Right lobe of liver (tissue), 6 donors: ENCODE results near the gene NADSYN1. TPM values are rescaled to one million over a fixed set of nuclear protein-coding genes. Genes with fewer than 3 reads are reported as not detected.
A peak's percentile ranks its signal among the peaks of the same experiment; 100 is the strongest.

ENCODE experiments used
- ATAC-seq, 4 donors: fragments of 200-7000 bp; cut with Tn5 transposase; one replicate each; pipeline ENCODE4 v1.9.1; 2020; ENCODE audit warnings: mild to moderate bottlenecking in 4 of 4, moderate library complexity in 4 of 4
- DNase-seq, 3 donors: peaks; one replicate each; pipeline ENCODE4 v3.0.0-alpha.2; 2020
- H3K27ac ChIP-seq, 3 donors: fragments of 200-600 bp; one replicate each; pipeline ENCODE4 v1.8.0; 2022
- H3K27me3 ChIP-seq, 2 donors: fragments of 200-600 bp; one replicate each; pipeline ENCODE4 v1.8.0; 2022
- H3K36me3 ChIP-seq, 4 donors: fragments of 200-600 bp; sonication (generic) in 1 of 4; one replicate each; pipeline versions ENCODE4 v1.5.1 to v1.8.0; 2017 to 2022; ENCODE audit warnings: control low read depth in 1 of 4
- H3K4me1 ChIP-seq, 4 donors: fragments of 200-600 bp; sonication (generic) in 1 of 4; one replicate each; pipeline versions ENCODE4 v1.5.1 to v1.8.0; 2017 to 2022; ENCODE audit warnings: control low read depth in 1 of 4
- H3K4me3 ChIP-seq, 3 donors: fragments of 200-600 bp; one replicate each; pipeline ENCODE4 v1.8.0; 2022
- H3K9me3 ChIP-seq, 4 donors: fragments of 200-600 bp; sonication (generic) in 1 of 4; one replicate each; pipeline versions ENCODE4 v1.5.1 to v1.8.0; 2017 to 2022; ENCODE audit warnings: control low read depth in 1 of 4
- POLR2A ChIP-seq: fragments of 450-650 bp; IDR thresholded peaks from one replicate; pipeline ENCODE4 v1.6.1; 2017; ENCODE audit warnings: antibody characterized with exemption, mild to moderate bottlenecking
- WGBS: methylation state at CpG from one replicate; pipeline ENCODE4 v1.1.6; 2018; ENCODE audit warnings: low coverage, low lambda C conversion rate; ENCODE audit not compliant: insufficient coverage; ENCODE audit errors: missing lambda C conversion rate; 5-methylcytosine and 5-hydroxymethylcytosine counted together
- intact Hi-C, 2 donors: fragments of 100-400 bp; cut with DNase I; formaldehyde crosslinking; loops; one replicate each; pipeline versions ENCODE4 v1.11.2 to v1.14.1; 2022
- total RNA-seq, 6 experiments: library from RNA; depleted of rRNA in 2 of 6; stranded (reverse); fragments of >200 nt in 2 of 6; fragmentation: NEBNext Ultra II Directional in 3 of 6; extraction: Animal tissue kit (Norgen Biotek cat#: 25700) in 3 of 6; gene quantifications; one replicate each; pipeline versions ENCODE4 v1.1.0 to v1.2.4, GENCODE V29; 2016 to 2023
- TF ChIP-seq, protein P1 (sequence below), 4 donors: fragments of 200-600 bp in 3 of 4; fragments of 450-650 bp in 1 of 4; IDR thresholded peaks; one replicate each; pipeline versions ENCODE4 v1.5.1 to v1.8.0; 2016 to 2022; ENCODE audit warnings: antibody characterized with exemption in 4 of 4, mild to moderate bottlenecking in 2 of 4
- donor health status: DM: no; HTN: yes; CAD: no.
- donor health status: DM: no; HTN: no; CAD: no.
- donor health status: DM: no; HTN: no; CAD: no.
- donor health status: DM: no; HTN: yes; CAD: no.
- donor health status: DM: no; HTN: yes; CAD: no.

NADSYN1 gene
- total RNA-seq, 6 experiments from 2014 or later: 26.4 to 54.7 (median 35.4) TPM

DNA sequence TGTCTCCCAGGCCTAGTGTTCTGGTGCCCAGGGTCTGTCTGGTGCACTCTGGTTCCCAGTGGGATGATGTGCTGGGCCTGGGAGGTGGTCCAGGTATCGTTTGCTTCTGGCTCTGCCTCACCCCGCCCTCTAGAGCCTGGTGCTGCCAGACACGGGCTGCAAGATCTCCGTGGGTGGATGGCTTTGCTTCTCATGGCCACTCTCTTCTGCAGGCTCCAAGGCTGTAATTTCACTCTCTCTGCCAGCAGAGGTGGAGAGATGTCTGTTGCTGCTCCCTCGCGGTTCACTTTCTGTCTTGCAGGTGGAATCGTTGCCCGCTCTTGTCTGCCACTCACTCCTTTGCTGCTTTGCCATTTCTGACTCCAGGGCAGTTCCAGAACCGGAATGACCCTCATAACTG is 13.4 kb downstream of the NADSYN1 start:
- TF ChIP-seq, protein P1, sequence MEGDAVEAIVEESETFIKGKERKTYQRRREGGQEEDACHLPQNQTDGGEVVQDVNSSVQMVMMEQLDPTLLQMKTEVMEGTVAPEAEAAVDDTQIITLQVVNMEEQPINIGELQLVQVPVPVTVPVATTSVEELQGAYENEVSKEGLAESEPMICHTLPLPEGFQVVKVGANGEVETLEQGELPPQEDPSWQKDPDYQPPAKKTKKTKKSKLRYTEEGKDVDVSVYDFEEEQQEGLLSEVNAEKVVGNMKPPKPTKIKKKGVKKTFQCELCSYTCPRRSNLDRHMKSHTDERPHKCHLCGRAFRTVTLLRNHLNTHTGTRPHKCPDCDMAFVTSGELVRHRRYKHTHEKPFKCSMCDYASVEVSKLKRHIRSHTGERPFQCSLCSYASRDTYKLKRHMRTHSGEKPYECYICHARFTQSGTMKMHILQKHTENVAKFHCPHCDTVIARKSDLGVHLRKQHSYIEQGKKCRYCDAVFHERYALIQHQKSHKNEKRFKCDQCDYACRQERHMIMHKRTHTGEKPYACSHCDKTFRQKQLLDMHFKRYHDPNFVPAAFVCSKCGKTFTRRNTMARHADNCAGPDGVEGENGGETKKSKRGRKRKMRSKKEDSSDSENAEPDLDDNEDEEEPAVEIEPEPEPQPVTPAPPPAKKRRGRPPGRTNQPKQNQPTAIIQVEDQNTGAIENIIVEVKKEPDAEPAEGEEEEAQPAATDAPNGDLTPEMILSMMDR (IDR thresholded peaks at IDR 0.05): no peak
- no peak for TF ChIP-seq POLR2A
- ATAC-seq: no peak
- H3K36me3 ChIP-seq: peaks cover 0 to 24% (median under 1%) of the 10 kb centered on the region in 4 donors
- H3K4me1 ChIP-seq: no peaks in the 10 kb centered on the region
- 91% methylated on average over 4 of the region's 9 CpGs for WGBS
- no peak overlapping the region for H3K4me3 ChIP-seq
- peak in 2 of 3 donors; percentile 14 to 27 for DNase-seq
- no peak overlapping the region for H3K27ac ChIP-seq
- no peaks in the 10 kb centered on the region for H3K27me3 ChIP-seq
- intact Hi-C loops: no loop called here
- no peaks in the 10 kb centered on the region for H3K9me3 ChIP-seq

DNA sequence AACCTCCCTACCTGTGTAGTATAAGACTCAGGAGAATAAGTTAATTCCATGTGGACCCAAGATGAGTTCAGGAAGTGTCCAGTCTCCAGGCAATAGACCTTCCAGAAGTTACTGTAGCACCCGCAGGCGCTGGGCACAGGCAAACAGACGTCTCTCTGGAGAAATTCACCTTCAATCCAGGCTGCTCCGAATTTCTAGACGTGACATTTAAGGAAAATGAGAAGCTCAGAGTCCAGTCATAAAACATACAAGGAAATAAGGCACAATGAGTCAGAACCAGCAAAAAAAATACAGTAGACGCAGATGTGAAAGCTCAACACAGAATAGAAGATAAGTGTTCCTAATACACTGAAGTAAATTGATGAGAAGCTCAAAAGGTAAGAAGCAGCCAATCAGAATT is 14.2 kb downstream of the NADSYN1 start:
- Histone ChIP-seq H3K9me3 (no peaks in the 10 kb centered on the region), H3K27me3 (no peaks in the 10 kb centered on the region), H3K27ac (no peak overlapping the region), H3K4me1 (no peaks in the 10 kb centered on the region), H3K4me3 (no peak overlapping the region), H3K36me3 (peaks cover 0 to 26% (median 0%) of the 10 kb centered on the region in 4 donors)
- DNase-seq (no peak), ATAC-seq (no peak)
- TF ChIP-seq, protein P1 (IDR thresholded peaks at IDR 0.05): no peak
- no peak for TF ChIP-seq POLR2A
- intact Hi-C loops: no loop called here
- 96% methylated on average over 6 of the region's 6 CpGs for WGBS

DNA sequence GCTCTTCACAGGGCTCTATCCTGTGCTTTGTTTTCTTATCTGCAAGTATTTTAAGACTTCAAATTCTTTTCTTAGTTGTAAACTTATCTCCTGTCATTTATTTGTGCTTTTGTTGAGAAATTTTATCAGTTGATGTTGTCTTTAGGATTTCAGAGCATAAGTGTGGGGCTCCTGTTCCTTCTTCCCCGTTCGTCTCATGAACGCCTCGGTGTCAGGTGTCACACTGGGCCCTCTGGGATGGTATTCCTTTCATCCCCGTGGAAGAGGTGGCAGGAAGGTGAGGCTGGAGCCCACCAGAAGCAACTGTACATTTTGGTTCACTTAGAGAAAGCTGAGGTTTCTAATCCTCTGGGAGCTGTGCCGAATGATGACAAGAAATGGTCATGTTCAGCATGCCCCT is 17.9 kb downstream of the NADSYN1 start:
- ATAC-seq (no peak), DNase-seq (no peak)
- Histone ChIP-seq H3K4me1 (no peaks in the 10 kb centered on the region), H3K27me3 (no peaks in the 10 kb centered on the region), H3K9me3 (no peaks in the 10 kb centered on the region), H3K36me3 (peaks cover 0 to 40% (median 8%) of the 10 kb centered on the region in 4 donors), H3K27ac (no peak overlapping the region), H3K4me3 (no peak overlapping the region)
- TF ChIP-seq POLR2A: no peak
- TF ChIP-seq, protein P1 (IDR thresholded peaks at IDR 0.05): no peak
- intact Hi-C loops: no loop called here
- 77% methylated on average over 6 of the region's 6 CpGs for WGBS

DNA sequence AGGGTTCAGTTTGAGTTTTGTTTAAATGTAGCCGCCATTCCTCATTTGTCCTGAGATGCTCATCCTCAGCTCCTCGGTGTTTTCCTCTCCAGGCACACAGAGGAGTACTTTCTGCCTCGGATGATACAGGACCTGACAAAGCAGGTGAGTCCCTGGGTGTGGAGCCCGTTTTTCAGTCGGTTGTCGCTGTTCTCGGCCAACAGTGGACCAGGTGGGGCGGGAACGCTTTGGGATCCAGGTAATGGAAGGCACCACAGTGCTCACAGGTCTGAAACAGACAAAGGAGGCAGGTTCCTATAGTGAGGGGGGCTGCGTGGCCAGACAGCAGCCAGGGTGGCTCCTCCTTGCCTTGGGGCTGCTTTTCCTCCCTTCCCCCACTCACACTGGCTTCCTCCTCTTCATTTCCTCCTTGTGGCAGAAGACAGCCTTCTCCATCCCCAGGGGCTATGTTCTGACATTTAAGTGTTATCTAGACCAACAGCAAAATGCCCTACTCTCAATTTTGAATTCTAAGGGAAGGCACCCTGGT is 19.4 kb downstream of the NADSYN1 start:
- ATAC-seq: no peak
- 98% methylated on average over 7 of the region's 10 CpGs for WGBS
- H3K4me1 ChIP-seq: no peaks in the 10 kb centered on the region

More for the DNA sequence above, 19.4 kb downstream of the NADSYN1 start:
- intact Hi-C loops: no loop called here
- TF ChIP-seq, protein P1 (IDR thresholded peaks at IDR 0.05): no peak
- no peak for TF ChIP-seq POLR2A
- Histone ChIP-seq H3K36me3 (peaks cover 0 to 36% (median 8%) of the 10 kb centered on the region in 4 donors), H3K27ac (no peak overlapping the region), H3K9me3 (no peaks in the 10 kb centered on the region), H3K27me3 (no peaks in the 10 kb centered on the region), H3K4me3 (no peak overlapping the region)
- no peak for DNase-seq
